ENCODE results near the gene DHRSX. TPM values are rescaled to one million over a fixed set of nuclear protein-coding genes. Genes with fewer than 3 reads are reported as not detected.
"Not testable (repeated sequence)": the region's sequence is repeated elsewhere in the genome, so short reads cannot be mapped to it uniquely, and the experiment has no call there.

Gene DHRSX
- total RNA-seq, 1 donor from 2014 or later = 65.4 TPM

GRCh38 chrX:2483398-2484060 is 17.2 kb downstream of the DHRSX start:
- Mint-ChIP-seq H3K36me3 (ENCODE audit: insufficient read depth) (peaks cover 34% of the 10 kb centered on the region), H3K4me1 (ENCODE audit: low read depth) (peaks cover 5% of the 10 kb centered on the region), H3K27me3 (no peaks in the 10 kb centered on the region), H3K27ac (peak overlapping the region; percentile 84), H3K4me3 (ENCODE audit: low read depth) (no peak overlapping the region), H3K9me3 (ENCODE audit: low read depth) (peaks cover 7% of the 10 kb centered on the region)
- DNase-seq (ENCODE audit: low spot score, unreplicated experiment) = no peak
- no peak for TF ChIP-seq CTCF (IDR thresholded peaks at IDR 0.05; ENCODE audit: unreplicated experiment)

- H3K27ac Mint-ChIP-seq; DNase-seq (ENCODE audit: low spot score, unreplicated experiment); H3K27me3 Mint-ChIP-seq; H3K4me1 Mint-ChIP-seq (ENCODE audit: low read depth); H3K4me3 Mint-ChIP-seq (ENCODE audit: low read depth); H3K9me3 Mint-ChIP-seq (ENCODE audit: low read depth): not testable (repeated sequence)
- H3K36me3 Mint-ChIP-seq (ENCODE audit: insufficient read depth) = peaks cover 19% of the 10 kb centered on the region
These were observed 19.2 kb downstream of the DHRSX start for GRCh38 chrX:2481597-2481996.

- peaks cover 22% of the 10 kb centered on the region for H3K36me3 Mint-ChIP-seq (ENCODE audit: insufficient read depth)
- not testable (repeated sequence) for H3K9me3 Mint-ChIP-seq (ENCODE audit: low read depth); H3K4me3 Mint-ChIP-seq (ENCODE audit: low read depth); H3K27ac Mint-ChIP-seq; H3K27me3 Mint-ChIP-seq; DNase-seq (ENCODE audit: low spot score, unreplicated experiment); H3K4me1 Mint-ChIP-seq (ENCODE audit: low read depth)
These were observed 20.8 kb downstream of the DHRSX start for GRCh38 chrX:2479982-2480381.

- DNase-seq (ENCODE audit: low spot score, unreplicated experiment) = no peak
- Mint-ChIP-seq H3K4me1 (ENCODE audit: low read depth) (peaks cover 9% of the 10 kb centered on the region), H3K27me3 (no peaks in the 10 kb centered on the region), H3K4me3 (ENCODE audit: low read depth) (no peak overlapping the region), H3K9me3 (ENCODE audit: low read depth) (peaks cover 7% of the 10 kb centered on the region), H3K36me3 (ENCODE audit: insufficient read depth) (peaks cover 21% of the 10 kb centered on the region), H3K27ac (no peak overlapping the region)
- no peak for TF ChIP-seq CTCF (IDR thresholded peaks at IDR 0.05; ENCODE audit: unreplicated experiment)
These were observed 21.4 kb downstream of the DHRSX start for GRCh38 chrX:2479420-2479780.

- Mint-ChIP-seq H3K4me3 (ENCODE audit: low read depth) (no peak overlapping the region), H3K4me1 (ENCODE audit: low read depth) (peaks cover 10% of the 10 kb centered on the region), H3K36me3 (ENCODE audit: insufficient read depth) (peaks cover 20% of the 10 kb centered on the region)
These were observed 22.0 kb downstream of the DHRSX start for GRCh38 chrX:2478546-2479419.

GRCh38 chrX:2477313-2477712 is 23.5 kb downstream of the DHRSX start:
- not testable (repeated sequence) for H3K4me3 Mint-ChIP-seq (ENCODE audit: low read depth); H3K27me3 Mint-ChIP-seq; H3K9me3 Mint-ChIP-seq (ENCODE audit: low read depth); DNase-seq (ENCODE audit: low spot score, unreplicated experiment)
- Mint-ChIP-seq H3K27ac (peak overlapping the region; percentile 88), H3K36me3 (ENCODE audit: insufficient read depth) (peaks cover 22% of the 10 kb centered on the region), H3K4me1 (ENCODE audit: low read depth) (peaks cover 15% of the 10 kb centered on the region)

More at GRCh38 chrX:2478546-2479419, 22.0 kb downstream of the DHRSX start:
- TF ChIP-seq CTCF (IDR thresholded peaks at IDR 0.05; ENCODE audit: unreplicated experiment) = no peak
- DNase-seq (ENCODE audit: low spot score, unreplicated experiment) = no peak
- H3K9me3 Mint-ChIP-seq (ENCODE audit: low read depth) = peaks cover 7% of the 10 kb centered on the region
- H3K27ac Mint-ChIP-seq = no peak overlapping the region
- H3K27me3 Mint-ChIP-seq = no peaks in the 10 kb centered on the region

Data from progenitor cell of endocrine pancreas (in vitro differentiated cells).